Fibroblast of lung (primary cell): ENCODE measurements around the gene SMC3. TPM values are rescaled to one million over a fixed set of nuclear protein-coding genes. Genes with fewer than 3 reads are reported as not detected.

ENCODE experiments used
- DNase-seq, 2 donors: peaks; one replicate each; pipeline versions ENCODE4 v3.0.0 to v3.0.0-alpha.2; 2010; ENCODE audit warnings: low read depth in 2 of 2
- H2AFZ ChIP-seq: 2 replicates; pipeline ENCODE4 v1.5.1; 2012; ENCODE audit warnings: low read length, control low read depth, inconsistent platforms
- H3K27ac ChIP-seq: 2 replicates; pipeline ENCODE4 v1.5.1; 2011; ENCODE audit warnings: low read length, control low read depth; ENCODE audit not compliant: insufficient read depth
- H3K27me3 ChIP-seq: 2 replicates; pipeline ENCODE4 v1.5.1; 2011; ENCODE audit warnings: mild to moderate bottlenecking, low read length; ENCODE audit not compliant: control insufficient read depth, insufficient read depth
- H3K36me3 ChIP-seq: 2 replicates; pipeline ENCODE4 v1.5.1; 2011; ENCODE audit warnings: low read length; ENCODE audit not compliant: control insufficient read depth, insufficient read depth
- H3K4me1 ChIP-seq: 2 replicates; pipeline ENCODE4 v1.5.1; 2011; ENCODE audit warnings: low read length; ENCODE audit not compliant: control insufficient read depth, insufficient read depth; ENCODE audit errors: extremely low read depth
- H3K4me2 ChIP-seq: 2 replicates; pipeline ENCODE4 v1.5.1; 2011; ENCODE audit warnings: low read length, control low read depth; ENCODE audit not compliant: insufficient read depth; ENCODE audit errors: extremely low read depth
- H3K4me3 ChIP-seq, 4 experiments: fragments of 200-600 bp in 1 of 4; sonication (generic) in 1 of 4; replicated peaks in 1 of 4; 2 replicates each; pipeline ENCODE4 v1.5.1; 2011 to 2016; ENCODE audit warnings: low read length in 4 of 4, low read depth in 3 of 4, mild to moderate bottlenecking in 3 of 4, control low read depth in 2 of 4, inconsistent platforms in 1 of 4, mixed read lengths in 1 of 4; ENCODE audit not compliant: insufficient read depth in 1 of 4; ENCODE audit errors: control extremely low read depth in 1 of 4
- H3K79me2 ChIP-seq: 2 replicates; pipeline ENCODE4 v1.5.1; 2012; ENCODE audit warnings: mild to moderate bottlenecking, low read length, inconsistent platforms; ENCODE audit not compliant: control insufficient read depth, insufficient read depth
- H3K9ac ChIP-seq: 2 replicates; pipeline ENCODE4 v1.5.1; 2011; ENCODE audit warnings: mild to moderate bottlenecking, low read length, control low read depth; ENCODE audit not compliant: insufficient read depth
- H3K9me3 ChIP-seq: 2 replicates; pipeline ENCODE4 v1.5.1; 2012; ENCODE audit warnings: low read depth, low read length; ENCODE audit not compliant: control insufficient read depth, insufficient read depth
- H4K20me1 ChIP-seq: 2 replicates; pipeline ENCODE4 v1.5.1; 2011; ENCODE audit warnings: low read length; ENCODE audit not compliant: control insufficient read depth, insufficient read depth; ENCODE audit errors: extremely low read depth
- CTCF ChIP-seq, 2 donors: IDR thresholded peaks in 1 of 2; conservative IDR thresholded peaks in 1 of 2; 1 replicate in 1 of 2; 2 replicates in 1 of 2; pipeline ENCODE4 v1.5.1; 2011 to 2012; ENCODE audit warnings: low read length in 2 of 2, control low read depth in 1 of 2, inconsistent platforms in 1 of 2, low read depth in 1 of 2, mild to moderate bottlenecking in 1 of 2
- EZH2 ChIP-seq: IDR thresholded peaks from 2 replicates; pipeline ENCODE4 v1.5.1; 2012; ENCODE audit warnings: low read length, control low read depth, mild to moderate bottlenecking; ENCODE audit errors: missing control alignments
- polyA plus RNA-seq, 2 donors: library from polyadenylated mRNA; depleted of rRNA in 1 of 2; stranded (reverse) in 1 of 2; unstranded in 1 of 2; fragments of >200 nt; gene quantifications; 2 replicates each; pipeline ENCODE4 v1.2.1, GENCODE V29; 2011 to 2012; ENCODE audit warnings: missing spikeins in 1 of 2
- total RNA-seq: library from RNA; depleted of rRNA; stranded (reverse); fragments of >200 nt; gene quantifications from 2 replicates; pipeline ENCODE4 v1.2.1, GENCODE V29; 2014

SMC3 gene
- total and polyA plus RNA-seq, 2 donors (not counting 1 experiment from before 2014, with no cell fraction given) = 25.9 to 31.9 TPM

GRCh38 chr10:110548002-110548401 lies 19.5 kb upstream of the SMC3 start:
- no peak overlapping the region for H2AFZ ChIP-seq
- no peaks in the 10 kb centered on the region for H4K20me1 ChIP-seq
- H3K27ac ChIP-seq = no peak overlapping the region
- no peak overlapping the region for H3K4me2 ChIP-seq
- no peak overlapping the region for H3K4me3 ChIP-seq
- no peaks in the 10 kb centered on the region for H3K4me1 ChIP-seq
- no peaks in the 10 kb centered on the region for H3K9me3 ChIP-seq
- TF ChIP-seq CTCF (conservative IDR thresholded peaks at IDR 0.05 in 1 of 2, IDR thresholded peaks at IDR 0.05 in 1 of 2; ENCODE audit: low read depth in 1 of 2, low read length in 2 of 2) (no peak), EZH2 (no peak)
- DNase-seq = no peak
- H3K79me2 ChIP-seq = no peaks in the 10 kb centered on the region
- no peaks in the 10 kb centered on the region for H3K27me3 ChIP-seq
- H3K36me3 ChIP-seq = no peaks in the 10 kb centered on the region
- no peak overlapping the region for H3K9ac ChIP-seq

- Histone ChIP-seq H3K27me3 (no peaks in the 10 kb centered on the region), H3K4me1 (no peaks in the 10 kb centered on the region), H3K9ac (no peak overlapping the region), H3K27ac (no peak overlapping the region), H3K79me2 (no peaks in the 10 kb centered on the region), H4K20me1 (no peaks in the 10 kb centered on the region), H3K36me3 (no peaks in the 10 kb centered on the region), H2AFZ (no peak overlapping the region), H3K9me3 (no peaks in the 10 kb centered on the region), H3K4me3 (no peak overlapping the region), H3K4me2 (no peak overlapping the region)
- no peak for DNase-seq
- no peak for TF ChIP-seq CTCF (conservative IDR thresholded peaks at IDR 0.05 in 1 of 2, IDR thresholded peaks at IDR 0.05 in 1 of 2; ENCODE audit: low read depth in 1 of 2, low read length in 2 of 2)
- TF ChIP-seq EZH2 = no peak
Observed at GRCh38 chr10:110549211-110549610, 18.3 kb upstream of the SMC3 start.

GRCh38 chr10:110553905-110554304 lies 13.6 kb upstream of the SMC3 start:
- DNase-seq = no peak
- no peak overlapping the region for H2AFZ ChIP-seq
- TF ChIP-seq CTCF (conservative IDR thresholded peaks at IDR 0.05 in 1 of 2, IDR thresholded peaks at IDR 0.05 in 1 of 2; ENCODE audit: low read depth in 1 of 2, low read length in 2 of 2) (no peak), EZH2 (no peak)
- no peaks in the 10 kb centered on the region for H3K27me3 ChIP-seq
- no peaks in the 10 kb centered on the region for H3K9me3 ChIP-seq
- no peaks in the 10 kb centered on the region for H3K79me2 ChIP-seq
- H3K4me2 ChIP-seq = no peak overlapping the region
- H3K27ac ChIP-seq = no peak overlapping the region
- H3K36me3 ChIP-seq = no peaks in the 10 kb centered on the region
- no peaks in the 10 kb centered on the region for H3K4me1 ChIP-seq
- H3K9ac ChIP-seq = no peak overlapping the region
- no peaks in the 10 kb centered on the region for H4K20me1 ChIP-seq
- H3K4me3 ChIP-seq = no peak overlapping the region
